Activated naive CD4-positive, alpha-beta T cell treated with anti-CD3 and anti-CD28 coated beads, Interleukin-2, amount 50 U/mL, for 16 hours (primary cell): ENCODE measurements around the gene DGKZ.
"Not testable (repeated sequence)": the region's sequence is repeated elsewhere in the genome, so short reads cannot be mapped to it uniquely, and the experiment has no call there.

Experiments used
- DNase-seq: peaks from one replicate; pipeline ENCODE4 v3.0.0-alpha.2; 2020

DGKZ gene

GRCh38 chr11:46346886-46347636 lies at the start of gene DGKZ:
DGKZ (plus strand) TSS chr11:46347463; CDS start chr11:46347660, 197 bp downstream.
- DNase-seq, result peak; percentile 89

- no peak for DNase-seq
Observed at GRCh38 chr11:46298699-46299433, 48.4 kb upstream of the DGKZ start.

GRCh38 chr11:46299451-46299961 lies 47.8 kb upstream of the DGKZ start:
- no peak for DNase-seq

DNA sequence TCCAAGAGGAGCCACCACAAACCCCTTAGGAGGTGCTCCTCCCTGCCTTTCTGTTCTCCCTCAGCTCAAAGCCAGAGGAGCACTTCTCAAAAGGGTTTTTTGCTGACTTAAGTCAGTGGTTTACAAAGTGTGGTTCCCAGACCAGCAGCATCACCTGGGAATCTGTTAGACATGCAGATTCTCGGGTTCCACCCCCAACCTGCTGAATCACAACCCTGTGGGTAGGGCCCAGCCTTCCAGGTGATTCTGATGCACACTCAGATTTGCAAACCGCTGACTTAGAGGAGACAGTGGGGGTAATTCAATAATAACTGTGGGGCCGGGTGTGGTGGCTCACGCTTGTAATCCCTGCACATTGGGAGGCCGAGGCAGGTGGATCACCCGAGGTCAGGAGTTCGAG lies 47.0 kb upstream of the DGKZ start:
- no peak for DNase-seq

DNA sequence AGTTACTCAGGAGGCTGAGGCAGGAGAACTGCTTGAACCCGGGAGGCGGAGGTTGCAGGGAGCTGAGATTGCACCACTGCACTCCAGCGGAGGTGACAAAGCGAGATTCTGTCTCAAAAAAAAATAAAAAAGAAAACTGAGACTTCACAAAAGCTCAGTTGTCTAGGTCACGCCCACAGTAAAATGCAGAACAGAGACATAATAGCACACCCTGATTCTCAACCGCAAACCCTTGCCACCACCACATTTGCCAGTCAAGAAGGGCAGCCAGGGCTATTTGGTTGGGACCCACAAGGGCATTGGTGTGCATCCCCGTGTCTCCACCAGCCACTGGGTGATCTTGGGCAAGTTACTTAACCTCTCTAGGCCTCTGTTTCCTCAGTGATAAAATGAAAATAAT lies 44.4 kb upstream of the DGKZ start:
- no peak for DNase-seq

GRCh38 chr11:46304036-46304435 lies 43.2 kb upstream of the DGKZ start:
- not testable (repeated sequence) for DNase-seq

GRCh38 chr11:46304605-46305179 lies 42.6 kb upstream of the DGKZ start:
- no peak for DNase-seq

DNA sequence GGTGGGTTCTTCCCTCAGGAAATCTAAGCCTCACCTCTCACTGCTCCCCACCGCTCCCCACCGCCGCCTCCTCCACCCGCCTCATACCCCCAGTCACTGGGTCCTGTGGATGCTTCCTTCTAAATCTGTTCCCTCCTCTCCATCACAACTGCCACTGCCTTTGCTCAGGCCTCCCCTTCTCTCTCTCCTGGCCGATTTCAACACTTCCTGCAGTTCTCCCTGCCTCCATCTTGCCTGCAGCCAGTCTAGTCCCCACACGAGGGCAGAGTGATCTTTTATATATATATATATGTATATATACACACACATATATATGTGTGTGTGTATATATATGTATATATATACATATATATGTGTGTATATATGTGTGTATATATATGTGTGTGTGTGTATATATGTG lies 42.0 kb upstream of the DGKZ start:
- no peak for DNase-seq

DNA sequence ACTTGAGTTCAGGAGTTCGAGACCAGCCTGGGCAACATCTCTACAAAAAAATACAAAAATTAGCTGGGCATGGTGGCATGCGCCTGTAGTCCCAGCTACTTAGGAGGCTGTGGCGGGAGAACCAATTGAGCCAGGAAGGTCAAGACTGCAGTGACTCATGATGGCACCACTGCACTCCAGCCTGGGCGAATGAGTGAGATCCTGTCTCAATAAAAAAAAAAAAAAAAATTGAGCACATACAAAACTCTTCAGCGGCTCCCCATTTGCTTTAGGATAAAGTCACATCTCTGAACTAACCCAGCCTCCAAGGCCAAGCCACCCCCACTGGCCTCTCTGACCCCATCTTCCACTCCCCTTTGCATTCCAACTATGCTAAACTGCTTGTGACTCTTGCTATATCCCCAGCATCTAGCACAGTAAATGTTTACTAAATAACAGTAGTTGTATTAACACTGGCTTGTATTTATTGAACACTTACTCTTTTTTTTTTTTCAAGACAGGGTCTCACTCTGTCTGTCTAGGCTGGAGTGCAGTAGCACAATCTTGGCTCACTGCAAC lies 40.9 kb upstream of the DGKZ start:
- DNase-seq, result no peak

DNA sequence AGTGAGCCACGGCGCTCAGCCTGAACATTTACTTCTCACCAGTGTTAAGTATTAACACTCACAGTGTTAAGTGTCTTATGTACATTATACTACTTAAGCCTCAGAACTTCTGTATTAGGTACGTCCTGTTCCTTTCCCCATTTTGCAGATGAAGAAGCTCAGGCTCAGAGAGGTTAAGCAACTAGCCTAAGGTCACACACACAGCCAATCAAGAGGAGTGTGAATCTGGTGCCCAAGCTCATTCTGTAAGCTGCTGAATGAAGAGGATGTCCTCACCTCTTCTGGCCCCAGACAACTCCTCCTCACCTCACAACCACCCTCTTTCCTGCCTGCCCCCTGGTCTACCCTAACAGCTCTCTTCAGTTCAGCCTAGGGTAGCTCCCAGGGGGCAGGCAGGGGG lies 39.9 kb upstream of the DGKZ start:
- DNase-seq, result no peak

DNA sequence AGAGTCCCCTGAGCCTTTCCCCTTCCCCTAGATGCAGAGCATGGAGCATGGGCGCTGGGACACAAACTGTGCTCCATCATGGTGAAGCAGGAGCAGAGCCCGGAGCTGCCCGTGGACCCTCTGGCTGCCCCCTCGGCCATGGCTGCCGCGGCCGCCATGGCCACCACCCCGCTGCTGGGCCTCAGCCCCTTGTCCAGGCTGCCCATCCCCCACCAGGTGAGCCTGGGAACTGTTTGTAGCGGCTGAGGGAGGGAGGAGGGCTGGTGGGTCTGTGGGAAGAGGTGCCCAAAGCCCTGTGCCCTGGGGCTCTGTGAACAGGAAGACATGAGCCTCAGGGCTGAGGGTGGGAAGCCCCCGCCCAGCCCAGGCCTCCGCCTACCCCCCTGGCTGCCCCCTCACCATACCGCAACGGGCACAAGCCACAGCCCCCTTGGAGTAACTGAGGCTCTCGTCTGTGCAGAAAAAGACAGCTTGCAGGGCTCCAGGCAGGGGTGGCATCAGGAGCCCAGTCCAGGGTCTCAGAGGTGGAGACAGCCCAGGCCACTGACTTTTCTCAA lies 39.4 kb upstream of the DGKZ start:
- DNase-seq, result no peak

GRCh38 chr11:46308631-46309419 lies 38.4 kb upstream of the DGKZ start:
- peak; percentile 68 for DNase-seq

GRCh38 chr11:46309814-46310259 lies 37.4 kb upstream of the DGKZ start:
- no peak for DNase-seq

- DNase-seq, result peak; percentile 78
Observed at GRCh38 chr11:46315033-46315738, 32.1 kb upstream of the DGKZ start.

- no peak for DNase-seq
Observed at GRCh38 chr11:46315783-46316563, 31.3 kb upstream of the DGKZ start.

- DNase-seq, result no peak
Observed at GRCh38 chr11:46319074-46319453, 28.2 kb upstream of the DGKZ start.

DNA sequence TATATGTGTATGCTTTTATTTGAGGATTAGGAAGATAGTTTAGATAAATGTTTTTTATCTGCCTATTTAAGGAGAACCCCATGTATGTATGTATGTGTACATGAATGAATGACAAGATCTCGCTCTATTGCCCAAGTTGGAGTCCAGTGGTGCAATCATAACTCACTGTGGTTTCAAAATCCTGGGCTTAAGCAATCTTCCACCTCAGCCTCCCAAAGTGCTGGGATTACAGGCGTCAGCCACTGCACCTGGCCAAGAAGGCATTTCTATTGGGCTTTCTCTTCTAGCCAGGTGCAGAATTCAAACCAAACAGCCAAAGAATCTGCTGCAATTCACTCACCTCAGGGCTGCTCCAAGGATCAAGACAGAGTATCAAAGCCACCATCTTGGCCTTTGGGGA lies 25.5 kb upstream of the DGKZ start:
- DNase-seq, result no peak

DNA sequence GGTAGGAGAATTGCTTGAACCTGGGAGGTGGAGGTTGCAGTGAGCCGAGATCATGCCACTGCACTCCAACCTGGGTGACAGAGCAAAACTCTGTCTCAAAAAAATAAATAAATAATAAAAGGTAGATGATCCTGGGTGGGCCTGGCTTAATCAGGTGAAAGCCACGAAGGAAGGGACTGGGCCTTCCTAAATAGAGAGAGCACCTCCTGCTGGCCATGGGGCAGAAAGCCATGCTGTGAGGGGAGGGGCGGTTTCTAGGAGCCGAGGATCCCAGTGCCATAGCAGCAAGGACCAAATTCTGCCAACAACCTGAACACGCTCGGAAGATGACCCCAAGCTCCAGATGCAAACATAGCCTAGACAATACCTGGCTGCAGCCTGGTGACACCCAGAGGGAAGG lies 24.5 kb upstream of the DGKZ start:
- no peak for DNase-seq

GRCh38 chr11:46326813-46327416 lies 20.3 kb upstream of the DGKZ start:
- no peak for DNase-seq

- no peak for DNase-seq
Observed at GRCh38 chr11:46327829-46328228, 19.4 kb upstream of the DGKZ start.
